Thoracic aorta (tissue), 2 donors: ENCODE results near the gene ADAM33. TPM values are rescaled to one million over a fixed set of nuclear protein-coding genes. Genes with fewer than 3 reads are reported as not detected.
A peak's percentile ranks its signal among the peaks of the same experiment; 100 is the strongest.

Experiments used
- ATAC-seq: fragments of 150-250 bp; one replicate; pipeline ENCODE4 v1.8.0; 2017; ENCODE audit warnings: low read depth; ENCODE audit not compliant: insufficient number of reproducible peaks, low FRiP score
- DNase-seq: peaks from one replicate; pipeline ENCODE4 v3.0.0-alpha.2; 2020; ENCODE audit warnings: low spot score
- H3K27ac ChIP-seq, 2 donors: fragments of 200-600 bp; sonication (generic); 1 replicate in 1 of 2; 2 replicates in 1 of 2; pipeline ENCODE4 v1.5.1; 2016; ENCODE audit warnings: mild to moderate bottlenecking in 2 of 2, moderate library complexity in 2 of 2
- H3K27me3 ChIP-seq: fragments of 200-600 bp; sonication (generic); replicated peaks from 2 replicates; pipeline ENCODE4 v1.6.0; 2016; ENCODE audit warnings: mild to moderate bottlenecking; ENCODE audit not compliant: insufficient read depth
- H3K36me3 ChIP-seq: fragments of 200-600 bp; sonication (generic); one replicate; pipeline ENCODE4 v1.5.1; 2016
- H3K4me1 ChIP-seq, 2 donors: fragments of 200-600 bp; sonication (generic); 1 replicate in 1 of 2; 2 replicates in 1 of 2; pipeline versions ENCODE4 v1.5.1 to v1.6.0; 2016; ENCODE audit warnings: low read depth in 2 of 2, mild to moderate bottlenecking in 1 of 2; ENCODE audit not compliant: control insufficient read depth in 1 of 2
- H3K4me3 ChIP-seq: fragments of 200-600 bp; sonication (generic); 2 replicates; pipeline ENCODE4 v1.5.1; 2016; ENCODE audit warnings: mild to moderate bottlenecking
- H3K9me3 ChIP-seq: fragments of 200-600 bp; sonication (generic); 2 replicates; pipeline ENCODE4 v1.5.1; 2016
- CTCF ChIP-seq: fragments of 200-600 bp; sonication (generic); IDR thresholded peaks from one replicate; pipeline ENCODE4 v1.5.1; 2019; ENCODE audit warnings: antibody characterized with exemption
- total RNA-seq, 2 donors: library from RNA; depleted of rRNA; stranded (reverse); fragments of >200 nt; gene quantifications; one replicate each; pipeline versions ENCODE4 v1.1.0 to v1.2.3, GENCODE V29; 2016

The ADAM33 gene
- total RNA-seq, 2 donors from 2014 or later = 113 to 177 TPM

GRCh38 chr20:3672547-3673171 is 9.2 kb downstream of the ADAM33 start:
- Histone ChIP-seq H3K9me3 (no peaks in the 10 kb centered on the region), H3K27ac (no peak overlapping the region), H3K27me3 (no peaks in the 10 kb centered on the region), H3K4me1 (peaks cover 8 to 11% of the 10 kb centered on the region in 2 donors), H3K4me3 (peak overlapping the region; percentile 24), H3K36me3 (peaks cover 42% of the 10 kb centered on the region)
- TF ChIP-seq CTCF = no peak
- DNase-seq (no peak), ATAC-seq (no peak)

GRCh38 chr20:3671986-3672546 is 9.7 kb downstream of the ADAM33 start:
- Histone ChIP-seq H3K4me3 (no peak overlapping the region), H3K9me3 (no peaks in the 10 kb centered on the region), H3K27ac (no peak overlapping the region), H3K36me3 (peaks cover 42% of the 10 kb centered on the region), H3K27me3 (no peaks in the 10 kb centered on the region), H3K4me1 (peaks cover 4 to 5% of the 10 kb centered on the region in 2 donors)
- no peak for DNase-seq
- no peak for TF ChIP-seq CTCF
- no peak for ATAC-seq

GRCh38 chr20:3670945-3671344 is 10.9 kb downstream of the ADAM33 start:
- Histone ChIP-seq H3K4me3 (no peak overlapping the region), H3K4me1 (no peaks in the 10 kb centered on the region), H3K36me3 (peaks cover 40% of the 10 kb centered on the region), H3K9me3 (no peaks in the 10 kb centered on the region), H3K27ac (no peak overlapping the region), H3K27me3 (no peaks in the 10 kb centered on the region)
- DNase-seq = no peak
- no peak for ATAC-seq
- no peak for TF ChIP-seq CTCF

GRCh38 chr20:3670511-3670910 is 11.3 kb downstream of the ADAM33 start:
- peaks cover 37% of the 10 kb centered on the region for H3K36me3 ChIP-seq
- ATAC-seq = no peak

More at GRCh38 chr20:3670511-3670910, 11.3 kb downstream of the ADAM33 start:
- no peaks in the 10 kb centered on the region for H3K27me3 ChIP-seq
- H3K27ac ChIP-seq = no peak overlapping the region
- TF ChIP-seq CTCF = no peak
- no peaks in the 10 kb centered on the region for H3K9me3 ChIP-seq
- H3K4me1 ChIP-seq = no peaks in the 10 kb centered on the region
- no peak for DNase-seq
- H3K4me3 ChIP-seq = no peak overlapping the region
